Activated T-cell treated with anti-CD3 and anti-CD28 coated beads, Interleukin-2, amount 50 U/mL, for 24 hours (primary cell): ENCODE data around the gene DNAAF1.

Source experiments
- DNase-seq: peaks from one replicate; pipeline ENCODE4 v3.0.0-alpha.2; 2020
- H3K27ac Mint-ChIP-seq: 2 replicates; pipeline ENCODE4 v1.8.0; 2020; ENCODE audit warnings: mild to moderate bottlenecking, mixed read lengths
- H3K27me3 Mint-ChIP-seq: 2 replicates; pipeline ENCODE4 v1.8.0; 2020; ENCODE audit warnings: mixed read lengths
- H3K36me3 Mint-ChIP-seq: 2 replicates; pipeline ENCODE4 v1.8.0; 2020; ENCODE audit warnings: low read depth, mixed read lengths
- H3K4me1 Mint-ChIP-seq: 2 replicates; pipeline ENCODE4 v1.8.0; 2020; ENCODE audit warnings: low read depth, mixed read lengths
- H3K4me3 Mint-ChIP-seq: 2 replicates; pipeline ENCODE4 v1.8.0; 2020; ENCODE audit warnings: mild to moderate bottlenecking, moderate library complexity, mixed read lengths
- H3K9me3 Mint-ChIP-seq: 2 replicates; pipeline ENCODE4 v1.8.0; 2020; ENCODE audit warnings: mixed read lengths

DNAAF1 gene

GRCh38 chr16:84180519-84181140 is 35.5 kb downstream of the DNAAF1 start:
- no peak overlapping the region for H3K4me3 Mint-ChIP-seq
- H3K36me3 Mint-ChIP-seq, result peaks cover 80% of the 10 kb centered on the region
- H3K27me3 Mint-ChIP-seq, result no peaks in the 10 kb centered on the region
- H3K9me3 Mint-ChIP-seq, result no peaks in the 10 kb centered on the region
- H3K4me1 Mint-ChIP-seq, result peaks cover 31% of the 10 kb centered on the region
- H3K27ac Mint-ChIP-seq, result no peak overlapping the region
- no peak for DNase-seq

GRCh38 chr16:84181144-84181915 is 36.2 kb downstream of the DNAAF1 start:
- Mint-ChIP-seq H3K9me3 (no peaks in the 10 kb centered on the region), H3K27me3 (no peaks in the 10 kb centered on the region), H3K36me3 (peaks cover 86% of the 10 kb centered on the region), H3K4me3 (no peak overlapping the region), H3K27ac (no peak overlapping the region), H3K4me1 (peaks cover 35% of the 10 kb centered on the region)
- no peak for DNase-seq

GRCh38 chr16:84182104-84182503 is 37.0 kb downstream of the DNAAF1 start:
- peaks cover 89% of the 10 kb centered on the region for H3K36me3 Mint-ChIP-seq
- H3K27me3 Mint-ChIP-seq, result no peaks in the 10 kb centered on the region
- no peaks in the 10 kb centered on the region for H3K9me3 Mint-ChIP-seq
- DNase-seq, result no peak
- H3K4me1 Mint-ChIP-seq, result peaks cover 34% of the 10 kb centered on the region
- no peak overlapping the region for H3K4me3 Mint-ChIP-seq
- no peak overlapping the region for H3K27ac Mint-ChIP-seq

- peaks cover 30% of the 10 kb centered on the region for H3K4me1 Mint-ChIP-seq
- H3K4me3 Mint-ChIP-seq, result no peak overlapping the region
- H3K27ac Mint-ChIP-seq, result no peak overlapping the region
- H3K36me3 Mint-ChIP-seq, result peaks cover 84% of the 10 kb centered on the region
- DNase-seq, result no peak
- H3K27me3 Mint-ChIP-seq, result no peaks in the 10 kb centered on the region
- H3K9me3 Mint-ChIP-seq, result no peaks in the 10 kb centered on the region
These were observed 37.8 kb downstream of the DNAAF1 start for GRCh38 chr16:84182680-84183571.

- H3K27ac Mint-ChIP-seq, result no peak overlapping the region
- DNase-seq, result no peak
- H3K4me1 Mint-ChIP-seq, result peaks cover 24% of the 10 kb centered on the region
- no peak overlapping the region for H3K4me3 Mint-ChIP-seq
- H3K36me3 Mint-ChIP-seq, result peaks cover 78% of the 10 kb centered on the region
- H3K9me3 Mint-ChIP-seq, result no peaks in the 10 kb centered on the region
- no peaks in the 10 kb centered on the region for H3K27me3 Mint-ChIP-seq
These were observed 38.4 kb downstream of the DNAAF1 start for GRCh38 chr16:84183572-84183875.

- Mint-ChIP-seq H3K9me3 (no peaks in the 10 kb centered on the region), H3K27ac (peak overlapping the region; percentile 48), H3K4me1 (peaks cover 22% of the 10 kb centered on the region), H3K4me3 (no peak overlapping the region), H3K27me3 (no peaks in the 10 kb centered on the region), H3K36me3 (peaks cover 73% of the 10 kb centered on the region)
- no peak for DNase-seq
These were observed 38.9 kb downstream of the DNAAF1 start for GRCh38 chr16:84183911-84184591.

GRCh38 chr16:84184775-84185174 is 39.7 kb downstream of the DNAAF1 start:
- no peaks in the 10 kb centered on the region for H3K27me3 Mint-ChIP-seq
- H3K36me3 Mint-ChIP-seq, result peaks cover 67% of the 10 kb centered on the region
- H3K4me3 Mint-ChIP-seq, result peak overlapping the region; percentile 96
- peak overlapping the region; percentile 48 for H3K27ac Mint-ChIP-seq
- H3K4me1 Mint-ChIP-seq, result peaks cover 22% of the 10 kb centered on the region
- DNase-seq, result no peak
- no peaks in the 10 kb centered on the region for H3K9me3 Mint-ChIP-seq

- Mint-ChIP-seq H3K9me3 (no peaks in the 10 kb centered on the region), H3K36me3 (peaks cover 48% of the 10 kb centered on the region), H3K4me1 (peaks cover 22% of the 10 kb centered on the region), H3K4me3 (peak within 1 kb of the TSS; percentile 96), H3K27ac (peak within 1 kb of the TSS; percentile 97), H3K27me3 (no peaks in the 10 kb centered on the region)
- DNase-seq, result peak; percentile 95
These were observed 41.8 kb downstream of the DNAAF1 start, which contains the start of gene TAF1C for GRCh38 chr16:84186685-84187437. TAF1C (minus strand) TSS chr16:84187057; CDS start chr16:84184988, 2,069 bp downstream.

GRCh38 chr16:84190731-84191388 is 45.8 kb downstream of the DNAAF1 start, which contains the start of gene ADAD2:
ADAD2 (plus strand) TSS chr16:84191157; CDS start chr16:84191231, 74 bp downstream.
- peaks cover 22% of the 10 kb centered on the region for H3K4me1 Mint-ChIP-seq
- no peak within 1 kb of the TSS for H3K4me3 Mint-ChIP-seq
- no peaks in the 10 kb centered on the region for H3K27me3 Mint-ChIP-seq
- H3K9me3 Mint-ChIP-seq, result no peaks in the 10 kb centered on the region
- peaks cover 10% of the 10 kb centered on the region for H3K36me3 Mint-ChIP-seq
- no peak for DNase-seq
- no peak within 1 kb of the TSS for H3K27ac Mint-ChIP-seq

GRCh38 chr16:84191466-84191865 is 46.4 kb downstream of the DNAAF1 start:
- no peak overlapping the region for H3K4me3 Mint-ChIP-seq
- no peak for DNase-seq
- H3K4me1 Mint-ChIP-seq, result peaks cover 21% of the 10 kb centered on the region
- H3K27me3 Mint-ChIP-seq, result no peaks in the 10 kb centered on the region
- H3K36me3 Mint-ChIP-seq, result peaks cover 4% of the 10 kb centered on the region
- no peak overlapping the region for H3K27ac Mint-ChIP-seq
- no peaks in the 10 kb centered on the region for H3K9me3 Mint-ChIP-seq

- DNase-seq, result no peak
- H3K9me3 Mint-ChIP-seq, result no peaks in the 10 kb centered on the region
- no peaks in the 10 kb centered on the region for H3K36me3 Mint-ChIP-seq
- peaks cover 18% of the 10 kb centered on the region for H3K4me1 Mint-ChIP-seq
- peak overlapping the region; percentile 79 for H3K27ac Mint-ChIP-seq
- H3K27me3 Mint-ChIP-seq, result no peaks in the 10 kb centered on the region
- no peak overlapping the region for H3K4me3 Mint-ChIP-seq
These were observed 48.4 kb downstream of the DNAAF1 start for GRCh38 chr16:84193480-84193879.

- peak overlapping the region; percentile 79 for H3K27ac Mint-ChIP-seq
These were observed 48.9 kb downstream of the DNAAF1 start for GRCh38 chr16:84194018-84194417.

GRCh38 chr16:84194470-84195200 is 49.5 kb downstream of the DNAAF1 start:
- Mint-ChIP-seq H3K36me3 (no peaks in the 10 kb centered on the region), H3K27me3 (no peaks in the 10 kb centered on the region), H3K9me3 (no peaks in the 10 kb centered on the region), H3K4me3 (peak overlapping the region; percentile 54), H3K27ac (peak overlapping the region; percentile 79), H3K4me1 (peaks cover 18% of the 10 kb centered on the region)
- DNase-seq, result peak; percentile 57

More at GRCh38 chr16:84194018-84194417, 48.9 kb downstream of the DNAAF1 start:
- no peaks in the 10 kb centered on the region for H3K9me3 Mint-ChIP-seq
- no peaks in the 10 kb centered on the region for H3K27me3 Mint-ChIP-seq
- no peak for DNase-seq
- H3K4me1 Mint-ChIP-seq, result peaks cover 18% of the 10 kb centered on the region
- no peaks in the 10 kb centered on the region for H3K36me3 Mint-ChIP-seq
- peak overlapping the region; percentile 54 for H3K4me3 Mint-ChIP-seq
